ENCODE data around the gene PHIP. TPM values are rescaled to one million over a fixed set of nuclear protein-coding genes. Genes with fewer than 3 reads are reported as not detected.

PHIP gene
- total and polyA plus RNA-seq, 2 experiments from 2014 or later = 48.0 to 65.4 TPM

GRCh38 chr6:78916411-78916810 is 161.6 kb downstream of the PHIP start:
- DNase-seq (ENCODE audit: low spot score) = no peak
- Histone ChIP-seq H2AFZ (no peak overlapping the region), H3K9me2 (ENCODE audit: insufficient read depth) (peaks cover 3% of the 10 kb centered on the region; the same call in 1 of the 2 replicates), H3K4me1 (ENCODE audit: insufficient read depth) (no peaks in the 10 kb centered on the region), H3K79me2 (replicated peaks; ENCODE audit: insufficient read depth) (no peaks in the 10 kb centered on the region), H3K36me3 (ENCODE audit: insufficient read depth) (no peaks in the 10 kb centered on the region), H3K27me3 (ENCODE audit: insufficient read depth) (peaks cover 11% of the 10 kb centered on the region), H4K20me1 (replicated peaks; ENCODE audit: insufficient read depth) (no peaks in the 10 kb centered on the region), H3K4me2 (no peak overlapping the region), H3K4me3 (no peak overlapping the region), H3F3A (replicated peaks; ENCODE audit: low read depth) (no peaks in the 10 kb centered on the region), H3K27ac (ENCODE audit: low read depth) (no peak overlapping the region)
- H3K4me1 Mint-ChIP-seq = peaks cover under 1% of the 10 kb centered on the region; the same call in 1 of the 3 replicates
- no peak for TF ChIP-seq POLR2AphosphoS5 (IDR thresholded peaks at IDR 0.05; ENCODE audit: low read depth)
- TF ChIP-seq EZH2phosphoT487 (IDR thresholded peaks at IDR 0.05; ENCODE audit: unreplicated experiment) = no peak
- TF ChIP-seq EZH2 (IDR thresholded peaks at IDR 0.05; ENCODE audit: low read depth, unreplicated experiment) = no peak
- no peak for TF ChIP-seq JUNB (IDR thresholded peaks at IDR 0.05; ENCODE audit: unreplicated experiment)
- TF ChIP-seq ZNF331 (CRISPR knock-in tag; IDR thresholded peaks at IDR 0.05; ENCODE audit: low read depth) = no peak
- TF ChIP-seq NANOG (IDR thresholded peaks at IDR 0.05; ENCODE audit: borderline replicate concordance) = no peak
- TF ChIP-seq, protein P1, sequence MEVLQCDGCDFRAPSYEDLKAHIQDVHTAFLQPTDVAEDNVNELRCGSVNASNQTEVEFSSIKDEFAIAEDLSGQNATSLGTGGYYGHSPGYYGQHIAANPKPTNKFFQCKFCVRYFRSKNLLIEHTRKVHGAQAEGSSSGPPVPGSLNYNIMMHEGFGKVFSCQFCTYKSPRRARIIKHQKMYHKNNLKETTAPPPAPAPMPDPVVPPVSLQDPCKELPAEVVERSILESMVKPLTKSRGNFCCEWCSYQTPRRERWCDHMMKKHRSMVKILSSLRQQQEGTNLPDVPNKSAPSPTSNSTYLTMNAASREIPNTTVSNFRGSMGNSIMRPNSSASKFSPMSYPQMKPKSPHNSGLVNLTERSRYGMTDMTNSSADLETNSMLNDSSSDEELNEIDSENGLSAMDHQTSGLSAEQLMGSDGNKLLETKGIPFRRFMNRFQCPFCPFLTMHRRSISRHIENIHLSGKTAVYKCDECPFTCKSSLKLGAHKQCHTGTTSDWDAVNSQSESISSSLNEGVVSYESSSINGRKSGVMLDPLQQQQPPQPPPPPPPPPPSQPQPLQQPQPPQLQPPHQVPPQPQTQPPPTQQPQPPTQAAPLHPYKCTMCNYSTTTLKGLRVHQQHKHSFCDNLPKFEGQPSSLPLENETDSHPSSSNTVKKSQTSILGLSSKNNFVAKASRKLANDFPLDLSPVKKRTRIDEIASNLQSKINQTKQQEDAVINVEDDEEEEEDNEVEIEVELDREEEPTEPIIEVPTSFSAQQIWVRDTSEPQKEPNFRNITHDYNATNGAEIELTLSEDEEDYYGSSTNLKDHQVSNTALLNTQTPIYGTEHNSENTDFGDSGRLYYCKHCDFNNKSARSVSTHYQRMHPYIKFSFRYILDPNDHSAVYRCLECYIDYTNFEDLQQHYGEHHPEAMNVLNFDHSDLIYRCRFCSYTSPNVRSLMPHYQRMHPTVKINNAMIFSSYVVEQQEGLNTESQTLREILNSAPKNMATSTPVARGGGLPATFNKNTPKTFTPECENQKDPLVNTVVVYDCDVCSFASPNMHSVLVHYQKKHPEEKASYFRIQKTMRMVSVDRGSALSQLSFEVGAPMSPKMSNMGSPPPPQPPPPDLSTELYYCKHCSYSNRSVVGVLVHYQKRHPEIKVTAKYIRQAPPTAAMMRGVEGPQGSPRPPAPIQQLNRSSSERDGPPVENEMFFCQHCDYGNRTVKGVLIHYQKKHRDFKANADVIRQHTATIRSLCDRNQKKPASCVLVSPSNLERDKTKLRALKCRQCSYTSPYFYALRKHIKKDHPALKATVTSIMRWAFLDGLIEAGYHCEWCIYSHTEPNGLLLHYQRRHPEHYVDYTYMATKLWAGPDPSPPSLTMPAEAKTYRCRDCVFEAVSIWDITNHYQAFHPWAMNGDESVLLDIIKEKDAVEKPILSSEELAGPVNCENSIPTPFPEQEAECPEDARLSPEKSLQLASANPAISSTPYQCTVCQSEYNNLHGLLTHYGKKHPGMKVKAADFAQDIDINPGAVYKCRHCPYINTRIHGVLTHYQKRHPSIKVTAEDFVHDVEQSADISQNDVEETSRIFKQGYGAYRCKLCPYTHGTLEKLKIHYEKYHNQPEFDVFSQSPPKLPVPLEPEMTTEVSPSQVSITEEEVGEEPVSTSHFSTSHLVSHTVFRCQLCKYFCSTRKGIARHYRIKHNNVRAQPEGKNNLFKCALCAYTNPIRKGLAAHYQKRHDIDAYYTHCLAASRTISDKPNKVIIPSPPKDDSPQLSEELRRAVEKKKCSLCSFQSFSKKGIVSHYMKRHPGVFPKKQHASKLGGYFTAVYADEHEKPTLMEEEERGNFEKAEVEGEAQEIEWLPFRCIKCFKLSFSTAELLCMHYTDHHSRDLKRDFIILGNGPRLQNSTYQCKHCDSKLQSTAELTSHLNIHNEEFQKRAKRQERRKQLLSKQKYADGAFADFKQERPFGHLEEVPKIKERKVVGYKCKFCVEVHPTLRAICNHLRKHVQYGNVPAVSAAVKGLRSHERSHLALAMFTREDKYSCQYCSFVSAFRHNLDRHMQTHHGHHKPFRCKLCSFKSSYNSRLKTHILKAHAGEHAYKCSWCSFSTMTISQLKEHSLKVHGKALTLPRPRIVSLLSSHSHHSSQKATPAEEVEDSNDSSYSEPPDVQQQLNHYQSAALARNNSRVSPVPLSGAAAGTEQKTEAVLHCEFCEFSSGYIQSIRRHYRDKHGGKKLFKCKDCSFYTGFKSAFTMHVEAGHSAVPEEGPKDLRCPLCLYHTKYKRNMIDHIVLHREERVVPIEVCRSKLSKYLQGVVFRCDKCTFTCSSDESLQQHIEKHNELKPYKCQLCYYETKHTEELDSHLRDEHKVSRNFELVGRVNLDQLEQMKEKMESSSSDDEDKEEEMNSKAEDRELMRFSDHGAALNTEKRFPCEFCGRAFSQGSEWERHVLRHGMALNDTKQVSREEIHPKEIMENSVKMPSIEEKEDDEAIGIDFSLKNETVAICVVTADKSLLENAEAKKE (CRISPR knock-in tag; IDR thresholded peaks at IDR 0.05) = no peak
- no peak for TF ChIP-seq CREB1 (CRISPR knock-in tag; IDR thresholded peaks at IDR 0.05; ENCODE audit: low read depth)
- no peak for TF ChIP-seq ZNF114 (CRISPR knock-in tag; IDR thresholded peaks at IDR 0.05)
- TF ChIP-seq CTCF (conservative IDR thresholded peaks at IDR 0.05; ENCODE audit: low read depth in 2 of 2) = no peak
- no peak for TF ChIP-seq STAT1 (IDR thresholded peaks at IDR 0.05; ENCODE audit: unreplicated experiment)
- TF ChIP-seq, protein P2, sequence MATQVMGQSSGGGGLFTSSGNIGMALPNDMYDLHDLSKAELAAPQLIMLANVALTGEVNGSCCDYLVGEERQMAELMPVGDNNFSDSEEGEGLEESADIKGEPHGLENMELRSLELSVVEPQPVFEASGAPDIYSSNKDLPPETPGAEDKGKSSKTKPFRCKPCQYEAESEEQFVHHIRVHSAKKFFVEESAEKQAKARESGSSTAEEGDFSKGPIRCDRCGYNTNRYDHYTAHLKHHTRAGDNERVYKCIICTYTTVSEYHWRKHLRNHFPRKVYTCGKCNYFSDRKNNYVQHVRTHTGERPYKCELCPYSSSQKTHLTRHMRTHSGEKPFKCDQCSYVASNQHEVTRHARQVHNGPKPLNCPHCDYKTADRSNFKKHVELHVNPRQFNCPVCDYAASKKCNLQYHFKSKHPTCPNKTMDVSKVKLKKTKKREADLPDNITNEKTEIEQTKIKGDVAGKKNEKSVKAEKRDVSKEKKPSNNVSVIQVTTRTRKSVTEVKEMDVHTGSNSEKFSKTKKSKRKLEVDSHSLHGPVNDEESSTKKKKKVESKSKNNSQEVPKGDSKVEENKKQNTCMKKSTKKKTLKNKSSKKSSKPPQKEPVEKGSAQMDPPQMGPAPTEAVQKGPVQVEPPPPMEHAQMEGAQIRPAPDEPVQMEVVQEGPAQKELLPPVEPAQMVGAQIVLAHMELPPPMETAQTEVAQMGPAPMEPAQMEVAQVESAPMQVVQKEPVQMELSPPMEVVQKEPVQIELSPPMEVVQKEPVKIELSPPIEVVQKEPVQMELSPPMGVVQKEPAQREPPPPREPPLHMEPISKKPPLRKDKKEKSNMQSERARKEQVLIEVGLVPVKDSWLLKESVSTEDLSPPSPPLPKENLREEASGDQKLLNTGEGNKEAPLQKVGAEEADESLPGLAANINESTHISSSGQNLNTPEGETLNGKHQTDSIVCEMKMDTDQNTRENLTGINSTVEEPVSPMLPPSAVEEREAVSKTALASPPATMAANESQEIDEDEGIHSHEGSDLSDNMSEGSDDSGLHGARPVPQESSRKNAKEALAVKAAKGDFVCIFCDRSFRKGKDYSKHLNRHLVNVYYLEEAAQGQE (IDR thresholded peaks at IDR 0.05; ENCODE audit: unreplicated experiment) = no peak
- no peak for TF ChIP-seq ETS1 (IDR thresholded peaks at IDR 0.05)
- peaks cover 38% of the 10 kb centered on the region for H3K9me3 Mint-ChIP-seq
- ATAC-seq = no peak
- no peaks in the 10 kb centered on the region for H3K27me3 Mint-ChIP-seq (ENCODE audit: insufficient read depth, low read depth, poor library complexity)
- peaks cover 12% of the 10 kb centered on the region; the same call in 2 of the 3 replicates for H3K36me3 Mint-ChIP-seq (ENCODE audit: low read depth)
- H3K4me3 Mint-ChIP-seq = no peak overlapping the region
- H3K27ac Mint-ChIP-seq = no peak overlapping the region
